ENCODE data around the gene MRPS25. TPM values are rescaled to one million over a fixed set of nuclear protein-coding genes. Genes with fewer than 3 reads are reported as not detected.

MRPS25 gene
- polyA plus RNA-seq, 1 experiment = 22.8 TPM

- Histone ChIP-seq H3K9me3 (ENCODE audit: control insufficient read depth, insufficient read depth, low read length) (no peaks in the 10 kb centered on the region; the same call in 1 of the 2 replicates), H3K27ac (ENCODE audit: low read depth, low read length) (no peak overlapping the region), H3K4me3 (ENCODE audit: low read depth, low read length) (no peak overlapping the region), H3K27me3 (ENCODE audit: control insufficient read depth, insufficient read depth, low read length) (no peaks in the 10 kb centered on the region)
- DNase-seq (ENCODE audit: low read depth, low spot score) = no peak
- no peak for TF ChIP-seq CTCF (IDR thresholded peaks at IDR 0.05; ENCODE audit: low read depth, low read length)
- ChIA-PET POLR2A (no interaction called here), CTCF (no interaction called here)
These were observed 8.3 kb downstream of the MRPS25 start for GRCh38 chr3:15056676-15057404.

- Histone ChIP-seq H3K27ac (ENCODE audit: low read depth, low read length) (no peak overlapping the region), H3K9me3 (ENCODE audit: control insufficient read depth, insufficient read depth, low read length) (no peaks in the 10 kb centered on the region; the same call in 1 of the 2 replicates), H3K4me3 (ENCODE audit: low read depth, low read length) (no peak overlapping the region), H3K27me3 (ENCODE audit: control insufficient read depth, insufficient read depth, low read length) (no peaks in the 10 kb centered on the region)
- no peak for TF ChIP-seq CTCF (IDR thresholded peaks at IDR 0.05; ENCODE audit: low read depth, low read length)
- ChIA-PET POLR2A (no interaction called here), CTCF (no interaction called here)
- no peak for DNase-seq (ENCODE audit: low read depth, low spot score)
These were observed 10.0 kb downstream of the MRPS25 start for GRCh38 chr3:15055019-15055557.

- ChIA-PET POLR2A (no interaction called here), CTCF (no interaction called here)
These were observed 11.6 kb downstream of the MRPS25 start for GRCh38 chr3:15053541-15053940.

GRCh38 chr3:15052335-15053242 lies 12.5 kb downstream of the MRPS25 start:
- no peak overlapping the region for H3K4me3 ChIP-seq (ENCODE audit: low read depth, low read length)
- ChIA-PET CTCF (interaction anchor here (1.8 to 2.3 kb wide), 2 partner anchors 28 to 126 kb away, joined by 7 to 11 read pairs; no protein-coding TSS in a partner anchor), POLR2A (no interaction called here)
- no peaks in the 10 kb centered on the region; the same call in 1 of the 2 replicates for H3K9me3 ChIP-seq (ENCODE audit: control insufficient read depth, insufficient read depth, low read length)
- DNase-seq (ENCODE audit: low read depth, low spot score) = no peak
- no peak for TF ChIP-seq CTCF (IDR thresholded peaks at IDR 0.05; ENCODE audit: low read depth, low read length)
- H3K27ac ChIP-seq (ENCODE audit: low read depth, low read length) = no peak overlapping the region
- H3K27me3 ChIP-seq (ENCODE audit: control insufficient read depth, insufficient read depth, low read length) = no peaks in the 10 kb centered on the region

More at GRCh38 chr3:15053541-15053940, 11.6 kb downstream of the MRPS25 start:
- H3K9me3 ChIP-seq (ENCODE audit: control insufficient read depth, insufficient read depth, low read length) = no peaks in the 10 kb centered on the region; the same call in 1 of the 2 replicates
- no peak for TF ChIP-seq CTCF (IDR thresholded peaks at IDR 0.05; ENCODE audit: low read depth, low read length)
- H3K27ac ChIP-seq (ENCODE audit: low read depth, low read length) = no peak overlapping the region
- no peaks in the 10 kb centered on the region for H3K27me3 ChIP-seq (ENCODE audit: control insufficient read depth, insufficient read depth, low read length)
- no peak for DNase-seq (ENCODE audit: low read depth, low spot score)
- H3K4me3 ChIP-seq (ENCODE audit: low read depth, low read length) = no peak overlapping the region
